Inferior parietal cortex (tissue), 1 donor: ENCODE measurements around the gene SH3PXD2A.

Experiments
- DNase-seq: peaks from one replicate; pipeline ENCODE4 v3.0.0-alpha.2; 2016; ENCODE audit errors: extremely low spot score

Gene SH3PXD2A

DNA sequence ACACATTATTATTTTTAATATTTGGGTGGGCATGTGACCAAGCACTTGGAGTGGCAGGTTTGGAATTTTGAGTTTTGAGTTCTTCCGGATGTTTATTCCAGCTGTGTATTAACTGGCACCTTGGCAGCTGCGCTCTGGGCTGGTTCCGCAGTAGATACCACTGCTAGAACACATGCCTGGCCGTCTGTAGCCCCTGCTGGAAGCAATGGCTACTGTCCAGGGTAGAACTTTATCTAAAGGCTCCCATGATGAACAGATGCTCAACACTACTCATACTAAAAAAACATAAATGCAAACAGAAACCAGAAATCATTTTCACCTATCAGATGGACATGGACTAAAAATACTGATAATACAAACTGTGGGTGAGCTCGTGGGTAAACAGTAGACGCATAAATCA, 19.4 kb upstream of the SH3PXD2A start:
- no peak for DNase-seq

DNA sequence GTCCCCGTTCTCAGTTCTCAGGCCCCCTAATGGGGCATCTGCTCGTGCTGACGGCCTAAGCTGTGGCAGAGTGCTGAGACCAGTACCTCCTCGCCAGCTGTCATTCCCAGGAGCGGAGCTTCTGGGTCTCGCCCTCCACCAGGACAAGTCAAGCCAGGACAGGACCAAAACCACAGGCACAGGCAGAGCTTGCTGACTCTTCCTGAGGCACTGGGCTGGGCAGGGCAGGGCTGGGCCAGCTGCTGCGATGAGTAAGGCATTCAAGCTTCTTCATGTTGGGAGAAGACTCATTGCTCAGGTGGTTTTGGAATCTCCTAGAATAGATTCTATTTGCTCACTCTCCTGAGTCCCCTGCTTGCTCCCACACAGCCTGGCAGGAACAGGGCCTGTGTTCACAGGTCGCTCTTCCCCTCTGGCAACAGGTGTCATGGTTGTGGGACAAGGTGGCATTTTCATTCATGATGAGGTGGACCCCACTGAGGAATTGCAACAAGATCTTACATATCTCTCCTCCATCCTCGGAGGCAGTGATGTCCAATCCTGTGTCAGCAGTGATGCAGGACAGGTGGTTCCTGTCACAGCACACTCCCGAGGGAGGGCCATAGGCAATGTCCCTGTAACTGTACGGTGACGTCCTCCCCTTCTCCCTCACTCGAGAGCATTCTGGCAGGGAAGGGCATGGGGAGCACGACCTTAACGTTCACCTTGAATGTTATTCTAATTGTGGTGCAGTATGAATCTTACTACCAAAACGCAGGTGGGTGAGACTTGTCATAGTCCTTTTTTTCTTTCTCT, 17.0 kb upstream of the SH3PXD2A start:
- no peak for DNase-seq

DNA sequence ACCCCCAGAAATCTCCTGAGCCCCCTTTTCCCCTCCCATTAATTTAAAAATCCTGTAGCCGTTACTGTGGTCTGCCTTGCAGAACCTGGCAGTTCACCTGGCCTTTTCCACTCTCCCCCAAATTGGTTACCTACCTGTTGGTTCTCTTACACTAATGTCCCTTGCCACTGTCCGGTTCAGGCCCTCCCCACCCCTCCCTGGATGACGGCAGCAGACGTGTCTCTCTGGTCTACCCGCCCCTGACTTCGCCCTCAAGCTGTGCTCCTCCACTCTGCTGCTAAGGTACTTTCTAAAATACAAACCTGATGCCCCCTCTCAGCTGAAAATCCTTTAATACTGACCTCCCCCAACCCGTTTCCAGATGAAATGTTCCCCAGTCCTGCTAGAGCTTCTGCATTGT, 15.6 kb upstream of the SH3PXD2A start:
- DNase-seq: no peak

DNA sequence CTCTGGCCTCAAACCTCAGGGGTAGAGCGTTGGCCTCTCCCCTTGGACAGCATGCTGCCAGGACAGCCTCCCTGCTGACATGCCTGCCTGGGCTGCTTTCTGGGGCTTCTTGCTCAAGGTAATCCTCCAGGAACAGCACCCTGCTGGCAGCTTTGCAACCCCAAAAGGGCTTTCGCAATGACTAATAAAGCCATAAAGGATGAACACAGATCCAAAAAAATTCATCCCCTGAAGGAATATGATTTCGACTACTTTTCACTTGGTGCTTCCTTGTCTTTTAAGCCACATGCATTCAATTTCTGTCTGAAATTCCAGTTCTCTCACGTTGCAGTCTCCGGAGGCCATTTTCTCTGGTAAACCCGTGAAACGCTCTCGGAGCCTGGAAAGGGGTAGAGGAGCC, 15.1 kb upstream of the SH3PXD2A start:
- no peak for DNase-seq

DNA sequence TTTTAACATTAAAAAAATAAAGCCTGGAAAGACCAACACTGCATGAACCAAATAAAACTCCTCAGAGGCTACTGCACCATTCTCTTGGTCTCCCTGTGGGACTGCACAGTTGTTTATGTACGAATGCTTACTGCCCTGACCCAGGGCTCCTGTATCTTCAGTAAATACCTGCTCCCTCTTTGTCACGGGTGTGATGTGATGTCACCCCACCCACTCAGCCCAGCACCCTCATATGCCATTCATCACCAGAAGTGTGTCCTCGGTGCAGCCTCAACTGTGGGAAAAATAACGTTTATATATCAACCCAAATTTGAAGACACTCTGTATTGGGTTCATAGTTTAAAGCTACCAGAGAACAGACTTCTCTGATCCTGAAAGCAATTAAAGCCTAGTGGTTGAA, 14.0 kb upstream of the SH3PXD2A start:
- DNase-seq: no peak

DNA sequence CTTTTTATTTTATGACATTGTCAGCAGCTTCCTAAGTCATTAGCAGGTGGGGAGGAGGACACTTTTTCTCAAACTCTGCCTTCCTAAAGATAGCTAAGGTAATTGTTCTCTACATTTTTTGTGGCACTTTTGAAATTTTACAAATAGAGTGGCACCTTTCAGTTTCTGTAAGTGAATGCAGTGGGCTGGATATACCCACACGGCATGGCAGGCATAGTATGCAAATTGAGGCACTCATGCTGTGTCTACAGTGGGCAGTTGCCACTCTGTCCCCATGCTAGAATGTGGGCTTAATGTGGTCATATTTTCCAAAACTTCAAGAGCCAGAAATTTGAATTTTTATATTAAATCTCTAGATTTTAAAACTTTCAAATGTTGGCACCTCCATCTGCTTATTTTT, 12.8 kb upstream of the SH3PXD2A start:
- DNase-seq: no peak

DNA sequence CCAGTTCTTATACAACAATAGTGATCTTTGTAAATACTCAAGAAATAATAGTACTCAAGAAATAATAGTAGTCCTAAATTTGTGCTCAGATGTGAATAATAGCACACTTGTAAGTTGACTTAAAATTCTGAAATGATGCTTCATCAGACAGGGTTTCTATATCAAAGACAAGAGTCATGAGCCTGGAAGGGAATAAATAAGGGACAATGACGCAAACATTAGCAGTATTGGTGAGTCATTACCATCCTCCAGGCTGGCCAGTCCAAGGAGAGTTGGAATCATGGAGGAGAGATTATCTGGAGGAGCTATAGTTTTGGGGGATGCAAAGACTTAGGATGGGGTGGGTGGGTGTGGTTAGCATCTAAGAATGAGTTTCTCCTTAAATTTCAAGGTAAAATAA, 6.1 kb upstream of the SH3PXD2A start:
- no peak for DNase-seq

DNA sequence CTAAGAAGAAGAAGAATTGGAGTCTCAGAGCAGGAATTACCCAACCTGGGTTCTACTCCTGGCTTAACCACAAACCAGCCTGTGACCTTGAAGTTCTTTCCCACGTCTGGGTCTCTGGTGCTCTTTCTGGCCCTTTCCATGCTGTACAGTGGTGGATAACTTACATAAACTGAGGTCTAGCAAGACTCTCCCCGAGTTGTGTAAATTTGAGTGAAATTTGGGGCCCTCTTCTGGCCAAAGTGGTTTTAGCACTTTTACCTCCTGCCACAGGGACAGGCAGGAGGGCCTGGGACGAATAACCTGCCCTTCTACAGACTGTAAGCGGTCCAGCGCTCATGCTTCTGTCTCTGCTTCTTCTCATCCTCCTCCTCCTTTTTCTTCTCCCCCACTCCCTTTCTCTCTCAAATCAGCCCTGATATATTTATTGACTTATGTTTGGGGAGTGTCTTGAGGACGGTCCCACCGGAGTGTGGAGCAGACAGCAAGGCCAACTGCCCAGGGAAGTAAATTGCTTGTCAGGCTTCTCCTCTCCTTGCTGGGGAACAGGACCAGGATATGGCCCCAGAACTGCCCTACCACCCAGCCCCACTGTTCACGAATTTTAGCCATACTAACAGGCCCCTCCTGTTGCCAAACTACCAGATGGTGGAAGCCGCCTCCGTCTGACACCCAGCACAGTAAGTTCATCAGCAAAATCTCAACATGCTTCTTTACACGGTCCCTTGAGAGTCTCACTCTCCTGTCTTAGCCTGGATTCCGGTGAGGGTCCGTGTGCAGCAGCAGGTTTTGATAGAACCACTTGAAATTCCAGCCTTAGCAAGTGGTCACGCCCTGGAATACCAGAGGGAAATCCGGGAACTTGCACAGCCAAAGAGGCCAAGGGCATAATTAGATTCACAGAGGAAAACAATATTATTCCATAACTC, 4.0 kb upstream of the SH3PXD2A start:
- DNase-seq: peak; percentile 92

DNA sequence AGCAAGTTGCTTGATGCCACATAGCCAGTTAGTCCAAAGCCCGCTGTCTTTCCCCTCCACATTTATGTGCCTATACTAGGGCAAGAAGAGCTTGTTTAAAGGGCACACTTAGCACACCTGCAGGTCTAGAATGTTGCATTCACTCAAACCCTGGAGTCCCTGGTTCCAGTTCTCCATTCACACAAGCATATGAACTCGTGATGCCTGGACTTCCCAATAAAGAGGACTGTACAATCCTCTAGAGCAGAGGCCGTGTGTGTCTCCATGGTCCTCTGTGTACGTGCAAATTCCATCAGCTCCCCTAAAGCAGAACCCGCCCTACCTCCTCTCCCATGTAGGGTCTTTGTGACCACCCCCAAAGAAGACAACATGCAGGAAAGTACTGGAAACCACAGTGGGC, 3.0 kb upstream of the SH3PXD2A start:
- no peak for DNase-seq

DNA sequence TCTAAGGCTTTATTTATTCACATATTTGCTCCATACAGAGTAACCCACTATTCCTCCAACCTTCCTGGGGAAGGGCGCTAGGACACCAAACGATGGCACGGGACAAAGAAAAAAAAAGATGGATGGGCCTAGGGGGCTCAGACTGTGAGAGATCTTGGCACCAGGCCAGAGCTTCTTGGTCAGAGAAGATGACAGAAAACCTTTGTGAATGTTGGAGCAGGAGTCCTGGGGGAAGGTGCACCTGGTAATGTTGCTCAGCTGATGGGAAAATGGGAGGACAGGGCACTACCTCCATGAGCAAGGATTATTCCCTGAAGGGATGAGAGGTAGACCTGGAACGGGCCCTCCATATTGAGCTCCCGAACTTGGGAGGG, 1.4 kb upstream of the SH3PXD2A start:
- DNase-seq: no peak

DNA sequence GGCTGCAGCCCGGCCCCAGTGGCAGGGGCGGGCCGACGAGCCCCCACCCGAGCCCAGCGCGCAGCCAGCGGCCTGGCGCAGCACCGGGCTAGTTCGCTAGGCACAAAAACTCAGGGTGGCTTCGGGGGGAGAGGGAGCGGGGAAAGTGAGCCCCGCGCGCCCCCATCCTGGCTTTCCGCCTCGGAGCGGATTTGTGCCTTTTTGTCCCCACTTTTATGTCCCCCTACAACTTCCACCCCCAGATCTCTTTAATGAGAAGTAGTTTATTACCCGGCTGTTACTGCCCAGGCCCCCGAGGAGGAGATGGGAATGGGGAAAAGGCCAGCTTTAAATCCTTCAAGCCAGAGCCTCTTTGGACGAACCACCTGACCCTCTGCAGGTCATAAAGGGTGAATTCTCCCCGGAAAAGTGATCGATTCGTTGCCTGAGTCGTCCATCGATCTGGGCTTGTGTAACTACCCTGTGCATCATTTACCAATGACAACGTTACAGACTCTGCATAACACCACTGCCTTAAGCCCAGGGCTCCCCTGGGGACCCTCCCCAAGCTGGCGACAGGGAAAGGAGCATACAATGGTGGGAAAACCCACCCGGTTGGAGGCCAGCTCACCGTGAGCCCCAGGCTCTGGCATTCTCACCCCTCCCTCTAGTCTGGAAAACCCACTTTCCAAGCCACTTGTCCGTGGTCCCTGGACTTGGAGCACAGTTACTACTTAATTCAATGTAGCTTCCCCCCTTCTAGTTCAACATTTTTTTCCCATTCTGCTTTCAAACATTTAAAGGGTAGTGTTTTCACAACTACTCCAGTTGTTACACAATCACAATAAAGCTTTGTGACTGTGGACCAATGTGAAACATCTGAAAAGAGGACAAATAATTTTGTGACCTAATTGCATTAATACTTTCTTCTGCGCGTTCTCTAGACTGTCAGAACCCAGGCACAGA, 748 bp upstream of the SH3PXD2A start:
- no peak for DNase-seq

DNA sequence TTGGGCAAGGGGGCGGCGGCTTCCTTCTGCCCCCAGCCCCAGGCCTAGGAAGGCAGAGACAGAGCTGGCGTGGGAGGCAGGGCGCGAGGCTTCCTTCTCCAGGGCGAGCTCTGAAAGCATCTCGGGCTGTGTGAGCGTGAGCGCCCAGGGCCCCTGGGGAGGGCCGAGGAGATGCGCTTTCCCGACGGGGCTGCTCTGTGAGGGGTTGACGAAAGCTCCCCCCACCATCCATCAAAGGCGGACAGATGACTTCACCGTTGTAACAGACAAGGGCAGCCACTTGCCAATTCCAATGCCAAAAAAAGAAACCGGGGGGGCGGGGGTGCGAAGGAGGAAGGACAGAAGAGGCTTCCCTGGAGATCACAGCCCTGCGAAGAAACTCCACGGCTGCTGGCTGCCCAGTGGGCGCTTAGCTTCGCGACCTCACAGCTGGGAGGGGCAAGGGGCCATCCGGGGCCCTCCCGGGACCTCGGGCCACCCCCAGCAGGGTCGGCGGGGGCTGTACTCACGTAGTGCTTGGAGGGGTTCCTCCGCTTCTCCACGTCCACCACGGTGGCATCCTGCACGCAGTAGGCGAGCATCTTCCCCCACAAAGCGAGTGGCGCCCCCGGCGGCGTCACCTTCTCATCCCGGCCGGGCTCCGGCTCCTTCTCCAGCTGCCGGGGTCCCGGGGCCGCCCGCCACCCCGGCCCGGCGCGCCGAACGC, 537 bp downstream of the SH3PXD2A start:
- no peak for DNase-seq

DNA sequence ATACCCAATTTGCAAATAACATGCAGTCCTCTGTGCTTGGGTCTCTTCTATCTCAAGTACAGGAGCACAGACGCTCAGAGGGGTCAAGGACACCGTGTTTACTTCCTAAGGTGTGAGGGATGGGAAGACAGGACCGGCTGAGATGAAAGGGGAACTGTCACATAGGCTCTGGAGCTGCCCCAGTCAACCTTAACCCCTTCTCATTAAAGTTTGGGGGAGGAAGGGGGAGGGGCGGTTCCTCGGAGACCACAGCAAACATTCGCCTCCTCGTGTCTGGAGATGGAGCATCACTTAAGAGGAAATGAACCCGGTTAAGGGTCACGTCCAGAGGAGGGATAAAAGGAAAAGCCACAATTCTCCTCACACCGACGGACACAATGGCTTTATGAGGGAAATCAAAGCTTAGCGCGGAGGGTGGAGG, 1.1 kb downstream of the SH3PXD2A start:
- no peak for DNase-seq

DNA sequence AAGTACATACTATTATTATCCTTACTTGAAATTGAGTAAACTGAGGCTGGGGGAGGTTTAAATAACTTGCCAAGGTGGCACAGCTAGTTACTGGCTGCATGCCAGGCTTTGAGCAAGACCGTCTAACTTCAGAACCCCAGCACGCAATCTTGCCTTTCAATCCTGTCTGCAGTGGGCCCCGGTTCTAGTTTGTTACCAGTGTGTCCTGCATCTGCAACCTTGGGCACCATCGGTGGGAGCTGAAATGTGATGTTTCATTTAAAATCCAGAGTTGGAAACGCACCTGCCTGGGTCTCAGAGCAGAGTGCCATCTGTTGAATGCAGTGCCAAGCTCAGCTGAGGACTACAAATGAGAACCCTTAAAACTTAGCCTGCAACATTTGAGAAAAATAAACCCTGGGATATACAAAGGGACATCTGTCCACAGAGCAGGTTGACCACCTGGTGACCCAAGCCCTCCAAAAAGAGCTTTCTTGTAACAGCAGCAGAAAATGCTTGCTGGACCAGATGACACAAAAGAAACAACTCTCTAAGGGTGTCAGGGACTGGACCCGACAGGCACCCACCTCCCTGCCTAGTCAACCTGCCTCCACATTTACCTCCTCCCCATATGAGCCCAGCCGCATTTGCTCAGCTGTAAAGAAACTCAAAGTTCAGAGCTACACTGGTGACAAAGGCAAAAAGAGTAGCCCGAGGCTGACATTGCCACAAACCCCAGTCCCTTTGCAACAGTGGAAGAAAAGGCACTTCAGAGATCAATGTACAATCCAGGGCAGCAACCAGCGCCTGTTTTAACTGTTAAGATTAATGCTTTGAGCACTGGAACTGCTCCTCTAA, 1.7 kb downstream of the SH3PXD2A start:
- DNase-seq: no peak

DNA sequence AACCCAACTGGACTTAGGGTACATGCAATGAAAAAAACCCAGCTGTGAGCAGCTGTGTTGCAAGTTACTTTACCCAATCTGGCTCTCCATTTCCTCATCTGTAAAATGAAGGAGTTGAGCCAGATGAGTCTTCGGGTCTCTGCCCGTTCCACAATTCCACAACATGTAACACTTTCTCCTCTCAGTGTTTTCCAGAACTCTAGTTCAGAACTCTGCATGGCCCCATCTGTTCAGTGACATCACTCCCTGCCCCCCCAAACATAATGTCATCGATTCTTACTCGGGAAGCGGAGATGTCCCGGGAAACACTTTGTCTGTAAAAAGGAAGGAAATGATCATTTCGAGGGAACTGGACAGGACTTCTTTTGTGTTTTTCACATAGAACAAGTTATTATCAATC, 2.5 kb downstream of the SH3PXD2A start:
- no peak for DNase-seq

DNA sequence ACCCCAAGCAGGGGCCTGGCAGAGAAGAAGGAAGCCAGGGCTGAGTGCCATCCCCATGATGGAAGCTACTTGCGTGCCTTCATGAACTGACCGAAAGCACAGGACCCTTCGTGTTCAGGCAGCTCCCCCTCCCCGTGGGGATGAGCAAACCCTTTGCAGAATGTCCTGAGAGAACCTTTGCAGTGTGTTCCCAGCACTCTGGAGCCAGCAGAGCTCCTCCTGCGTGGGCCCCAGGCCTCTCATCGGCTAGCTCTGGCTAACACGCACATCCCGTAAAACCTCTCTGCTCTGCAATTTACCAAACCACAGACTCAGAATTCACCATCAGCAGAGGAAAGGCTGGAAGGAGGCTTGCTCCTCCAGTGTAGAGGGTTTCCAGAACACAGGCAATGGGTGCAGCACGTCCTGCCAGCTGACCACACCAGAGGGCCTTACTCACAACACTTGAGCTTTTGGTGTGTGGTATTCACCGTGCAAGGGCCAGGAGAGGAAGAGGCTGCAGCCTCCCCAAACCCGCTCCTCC, 3.1 kb downstream of the SH3PXD2A start:
- DNase-seq: no peak

DNA sequence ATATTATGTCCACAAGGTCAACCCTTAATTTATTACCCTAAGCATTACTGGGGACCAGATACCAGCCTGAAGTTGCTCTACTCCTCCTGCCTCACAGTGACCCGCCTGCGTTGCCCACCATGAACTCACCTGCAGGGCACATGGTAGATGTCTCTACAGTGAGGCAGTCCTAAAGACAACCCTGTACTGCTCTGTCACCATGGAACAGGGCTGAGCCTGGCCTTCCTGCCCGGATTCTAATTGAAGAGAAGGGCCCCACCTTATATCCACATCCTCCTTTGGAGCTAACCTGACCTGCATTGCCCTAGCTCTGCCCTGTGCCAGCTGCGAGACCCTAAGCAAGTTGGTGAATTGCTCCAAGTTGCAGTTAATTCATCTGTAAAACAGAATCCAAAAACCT, 4.1 kb downstream of the SH3PXD2A start:
- DNase-seq: no peak

DNA sequence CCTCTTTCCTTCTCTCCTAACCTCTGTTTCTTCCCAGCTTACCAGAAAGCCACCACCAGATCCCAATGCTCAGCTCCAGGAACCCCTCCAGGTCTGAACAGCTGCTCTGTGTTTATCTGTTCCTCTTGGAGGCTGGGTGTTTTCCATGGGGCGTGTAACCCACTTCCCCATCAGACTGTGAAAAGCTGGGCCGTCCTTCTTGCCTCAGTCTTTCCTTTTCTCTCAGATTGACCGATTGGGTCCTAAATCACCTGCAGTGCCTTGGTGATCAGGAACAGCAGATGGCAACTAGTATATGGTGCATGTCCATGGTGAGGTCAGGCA, 4.8 kb downstream of the SH3PXD2A start:
- no peak for DNase-seq

DNA sequence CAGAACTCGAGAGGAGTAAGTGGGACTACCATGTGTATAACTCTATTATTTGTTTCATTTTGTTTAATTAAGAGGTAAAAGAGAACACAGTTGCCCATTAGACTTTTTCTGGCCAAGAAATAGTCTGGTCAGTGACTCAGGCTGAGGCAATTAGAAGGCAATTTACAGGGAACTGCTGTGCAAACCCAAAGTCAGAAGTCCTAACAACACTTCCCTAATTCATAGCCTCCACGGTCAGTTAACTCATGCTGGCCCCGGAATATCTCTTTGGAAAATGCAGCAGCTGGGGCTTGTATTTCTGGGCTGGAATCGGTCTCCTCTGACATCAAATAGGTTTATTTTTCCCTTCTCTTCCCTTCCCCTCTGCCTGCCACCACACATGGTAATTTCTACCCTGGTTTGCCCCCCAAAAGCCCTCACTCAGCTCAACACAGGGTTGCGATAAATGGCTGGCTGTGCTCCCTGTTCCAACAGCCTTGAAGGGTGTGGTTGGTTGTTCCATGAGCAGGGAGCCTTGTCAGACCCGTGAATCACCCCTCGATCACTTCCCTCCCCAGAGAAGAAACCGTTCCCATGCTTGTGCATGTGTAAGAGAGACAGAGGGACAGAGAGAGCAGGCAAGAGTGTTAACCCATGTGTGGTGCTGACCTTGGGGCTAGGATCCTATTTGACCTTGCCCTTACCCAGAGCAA, 5.3 kb downstream of the SH3PXD2A start:
- DNase-seq: no peak
